Measurements from ENCODE around the gene ITGB6.

- TF ChIP-seq NFYB (CRISPR knock-in tag; conservative IDR thresholded peaks at IDR 0.05; ENCODE audit: low read depth) = no peak
- TF ChIP-seq CTCF (IDR thresholded peaks at IDR 0.05) = no peak
- no peak for TF ChIP-seq ZBTB21 (CRISPR knock-in tag; IDR thresholded peaks at IDR 0.05; ENCODE audit: borderline replicate concordance)
- TF ChIP-seq ZNF416 (CRISPR knock-in tag; IDR thresholded peaks at IDR 0.05) = no peak
- no peak for TF ChIP-seq ATF1 (CRISPR knock-in tag; IDR thresholded peaks at IDR 0.05)
- TF ChIP-seq SMAD3 (CRISPR knock-in tag; IDR thresholded peaks at IDR 0.05; ENCODE audit: borderline replicate concordance) = no peak
- TF ChIP-seq ZNF532 (CRISPR knock-in tag; IDR thresholded peaks at IDR 0.05; ENCODE audit: borderline replicate concordance) = no peak
- TF ChIP-seq USF2 (CRISPR knock-in tag; IDR thresholded peaks at IDR 0.05) = no peak
- no peak for TF ChIP-seq ATF2 (CRISPR knock-in tag; IDR thresholded peaks at IDR 0.05; ENCODE audit: borderline replicate concordance, low read depth)
These were observed 46.3 kb upstream of the ITGB6 start for GRCh38 chr2:160246356-160246755.

Measured in WTC11 (cell line).